Measurements from ENCODE around the gene ZC3H6. TPM values are rescaled to one million over a fixed set of nuclear protein-coding genes. Genes with fewer than 3 reads are reported as not detected.

The ZC3H6 gene
- total and polyA plus RNA-seq, 2 of the 13 experiments (the other 11 are each of a cell fraction or from before 2014, with no cell fraction given), result 0.71 to 0.93 TPM

GRCh38 chr2:112254466-112255240 lies 20.7 kb upstream of the ZC3H6 start, which contains the start of gene ZC3H8 (continued):
- TF ChIP-seq MXD4 (CRISPR knock-in tag; IDR thresholded peaks at IDR 0.05) (peak; percentile 83; the same call in 1 of the 2 replicates), ZNF724P (CRISPR knock-in tag; IDR thresholded peaks at IDR 0.05; ENCODE audit: borderline replicate concordance) (no peak), PRDM4 (CRISPR knock-in tag; IDR thresholded peaks at IDR 0.05; ENCODE audit: borderline replicate concordance) (no peak; the same call in 1 of the 2 replicates), ZNF160 (CRISPR knock-in tag; IDR thresholded peaks at IDR 0.05) (no peak; the same call in none of the 2 replicates), STAG1 (CRISPR knock-in tag; IDR thresholded peaks at IDR 0.05) (peak; percentile 42), ZBTB7B (CRISPR knock-in tag; IDR thresholded peaks at IDR 0.05) (peak; percentile 68), KLF11 (CRISPR knock-in tag; IDR thresholded peaks at IDR 0.05) (peak; percentile 77; the same call in 1 of the 2 replicates), SMC3 (IDR thresholded peaks at IDR 0.05; ENCODE audit: low read length) (no peak), NR2F2 (IDR thresholded peaks at IDR 0.05; ENCODE audit: borderline replicate concordance, low read depth) (peak; percentile 69; the same call in 1 of the 2 replicates), SKI (IDR thresholded peaks at IDR 0.05; ENCODE audit: partially characterized antibody) (peak; percentile 55), RORA (CRISPR knock-in tag; IDR thresholded peaks at IDR 0.05) (no peak), PHF8 (CRISPR knock-in tag; IDR thresholded peaks at IDR 0.05) (peak; percentile 89), ZNF607 (CRISPR knock-in tag; IDR thresholded peaks at IDR 0.05; ENCODE audit: borderline replicate concordance) (peak; percentile 98), ZNF33A (CRISPR knock-in tag; IDR thresholded peaks at IDR 0.05; ENCODE audit: borderline replicate concordance) (no peak; the same call in 1 of the 2 replicates), TSC22D2 (CRISPR knock-in tag; IDR thresholded peaks at IDR 0.05; ENCODE audit: borderline replicate concordance) (peak; percentile 77), ZNF17 (CRISPR knock-in tag; IDR thresholded peaks at IDR 0.05) (no peak), HNF4G (IDR thresholded peaks at IDR 0.05; ENCODE audit: borderline replicate concordance, low read depth, low read length) (no peak), HNF4G (CRISPR knock-in tag; IDR thresholded peaks at IDR 0.05; ENCODE audit: borderline replicate concordance, low read depth) (no peak), TAF1 (CRISPR knock-in tag; IDR thresholded peaks at IDR 0.05) (peak; percentile 78), ZNF564 (CRISPR knock-in tag; IDR thresholded peaks at IDR 0.05) (peak; percentile 66), SMARCE1 (IDR thresholded peaks at IDR 0.05; ENCODE audit: borderline replicate concordance) (no peak), ZNF331 (CRISPR knock-in tag; IDR thresholded peaks at IDR 0.05) (peak; percentile 43; the same call in 1 of the 2 replicates)
- TF ChIP-seq, protein P1, sequence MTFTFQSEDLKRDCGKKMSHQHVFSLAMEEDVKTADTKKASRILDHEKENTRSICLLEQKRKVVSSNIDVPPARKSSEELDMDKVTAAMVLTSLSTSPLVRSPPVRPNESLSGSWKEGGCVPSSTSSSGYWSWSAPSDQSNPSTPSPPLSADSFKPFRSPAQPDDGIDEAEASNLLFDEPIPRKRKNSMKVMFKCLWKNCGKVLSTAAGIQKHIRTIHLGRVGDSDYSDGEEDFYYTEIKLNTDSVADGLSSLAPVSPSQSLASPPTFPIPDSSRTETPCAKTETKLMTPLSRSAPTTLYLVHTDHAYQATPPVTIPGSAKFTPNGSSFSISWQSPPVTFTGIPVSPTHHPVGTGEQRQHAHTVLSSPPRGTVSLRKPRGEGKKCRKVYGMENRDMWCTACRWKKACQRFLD (CRISPR knock-in tag; IDR thresholded peaks at IDR 0.05; ENCODE audit: borderline replicate concordance), result peak; percentile 97
- TF ChIP-seq, protein P2, sequence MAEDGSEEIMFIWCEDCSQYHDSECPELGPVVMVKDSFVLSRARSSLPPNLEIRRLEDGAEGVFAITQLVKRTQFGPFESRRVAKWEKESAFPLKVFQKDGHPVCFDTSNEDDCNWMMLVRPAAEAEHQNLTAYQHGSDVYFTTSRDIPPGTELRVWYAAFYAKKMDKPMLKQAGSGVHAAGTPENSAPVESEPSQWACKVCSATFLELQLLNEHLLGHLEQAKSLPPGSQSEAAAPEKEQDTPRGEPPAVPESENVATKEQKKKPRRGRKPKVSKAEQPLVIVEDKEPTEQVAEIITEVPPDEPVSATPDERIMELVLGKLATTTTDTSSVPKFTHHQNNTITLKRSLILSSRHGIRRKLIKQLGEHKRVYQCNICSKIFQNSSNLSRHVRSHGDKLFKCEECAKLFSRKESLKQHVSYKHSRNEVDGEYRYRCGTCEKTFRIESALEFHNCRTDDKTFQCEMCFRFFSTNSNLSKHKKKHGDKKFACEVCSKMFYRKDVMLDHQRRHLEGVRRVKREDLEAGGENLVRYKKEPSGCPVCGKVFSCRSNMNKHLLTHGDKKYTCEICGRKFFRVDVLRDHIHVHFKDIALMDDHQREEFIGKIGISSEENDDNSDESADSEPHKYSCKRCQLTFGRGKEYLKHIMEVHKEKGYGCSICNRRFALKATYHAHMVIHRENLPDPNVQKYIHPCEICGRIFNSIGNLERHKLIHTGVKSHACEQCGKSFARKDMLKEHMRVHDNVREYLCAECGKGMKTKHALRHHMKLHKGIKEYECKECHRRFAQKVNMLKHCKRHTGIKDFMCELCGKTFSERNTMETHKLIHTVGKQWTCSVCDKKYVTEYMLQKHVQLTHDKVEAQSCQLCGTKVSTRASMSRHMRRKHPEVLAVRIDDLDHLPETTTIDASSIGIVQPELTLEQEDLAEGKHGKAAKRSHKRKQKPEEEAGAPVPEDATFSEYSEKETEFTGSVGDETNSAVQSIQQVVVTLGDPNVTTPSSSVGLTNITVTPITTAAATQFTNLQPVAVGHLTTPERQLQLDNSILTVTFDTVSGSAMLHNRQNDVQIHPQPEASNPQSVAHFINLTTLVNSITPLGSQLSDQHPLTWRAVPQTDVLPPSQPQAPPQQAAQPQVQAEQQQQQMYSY (CRISPR knock-in tag; IDR thresholded peaks at IDR 0.05), result peak; percentile 72; the same call in 1 of the 2 replicates
